HG03575 (cell line): ENCODE results near the gene NOL12.
"Not testable (repeated sequence)": the region's sequence is repeated elsewhere in the genome, so short reads cannot be mapped to it uniquely, and the experiment has no call there.

Experiments used
- ATAC-seq: cut with Tn5 transposase; IDR thresholded peaks from one replicate; pipeline ENCODE4 v1.9.1; 2021; ENCODE audit not compliant: unreplicated experiment, insufficient number of reproducible peaks, low FRiP score; ENCODE audit errors: extremely low read depth

NOL12 gene

GRCh38 chr22:37686002-37686982 lies at the start of gene NOL12:
Gene NOL12, plus strand, starts transcription at chr22:37686343. Its CDS starts 50 bp downstream, at chr22:37686393.
- no peak for ATAC-seq

GRCh38 chr22:37636949-37637273 lies 49.2 kb upstream of the NOL12 start:
- ATAC-seq = no peak

- ATAC-seq = no peak
Measured at GRCh38 chr22:37638391-37639069, 47.6 kb upstream of the NOL12 start.

GRCh38 chr22:37639070-37639760 lies 46.9 kb upstream of the NOL12 start, which contains the start of gene SH3BP1:
Gene SH3BP1, plus strand, starts transcription at chr22:37639669. Its CDS starts 119 bp downstream, at chr22:37639788.
- no peak for ATAC-seq

- ATAC-seq = no peak
Measured at GRCh38 chr22:37639771-37640590, 46.2 kb upstream of the NOL12 start.

GRCh38 chr22:37640591-37641560 lies 45.3 kb upstream of the NOL12 start:
- no peak for ATAC-seq

- no peak for ATAC-seq
Measured at GRCh38 chr22:37641561-37641949, 44.6 kb upstream of the NOL12 start.

- ATAC-seq = no peak
Measured at GRCh38 chr22:37643225-37643847, 42.8 kb upstream of the NOL12 start.

- ATAC-seq = no peak
Measured at GRCh38 chr22:37647317-37647716, 38.8 kb upstream of the NOL12 start.

- ATAC-seq = no peak
Measured at GRCh38 chr22:37647928-37648327, 38.2 kb upstream of the NOL12 start.

GRCh38 chr22:37650463-37651136 lies 35.5 kb upstream of the NOL12 start:
- no peak for ATAC-seq

GRCh38 chr22:37654563-37655251 lies 31.4 kb upstream of the NOL12 start:
- no peak for ATAC-seq

- no peak for ATAC-seq
Measured at GRCh38 chr22:37655252-37655563, 30.9 kb upstream of the NOL12 start.

GRCh38 chr22:37656583-37656982 lies 29.6 kb upstream of the NOL12 start:
- not testable (repeated sequence) for ATAC-seq

- ATAC-seq = no peak
Measured at GRCh38 chr22:37657590-37658132, 28.5 kb upstream of the NOL12 start.
